GM18519 (cell line): ENCODE results near the gene SMOC2.

ENCODE experiments used
- ATAC-seq: cut with Tn5 transposase; IDR thresholded peaks from one replicate; pipeline ENCODE4 v1.9.1; 2021; ENCODE audit warnings: mild to moderate bottlenecking, moderate library complexity; ENCODE audit not compliant: unreplicated experiment, low FRiP score

The SMOC2 gene

DNA sequence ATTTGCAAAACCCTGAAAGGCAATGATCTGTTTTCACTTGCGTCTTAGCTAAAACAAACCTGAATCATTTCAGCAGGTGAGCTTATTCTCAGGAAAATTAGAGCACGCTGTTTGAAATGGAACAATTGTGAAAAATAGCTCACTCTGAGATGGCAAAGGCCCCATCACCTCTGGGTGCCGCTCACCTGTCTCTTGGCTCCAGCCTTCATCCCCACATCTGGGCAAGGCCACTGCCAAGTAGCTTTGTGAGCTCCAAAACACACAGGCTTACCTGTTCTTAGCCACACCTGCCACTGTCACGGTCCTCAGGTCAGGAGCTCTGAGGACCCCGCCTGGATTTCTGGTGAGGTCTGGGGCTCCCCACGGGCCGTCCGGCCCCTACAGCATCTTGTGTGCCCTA, 66.7 kb downstream of the SMOC2 start:
- ATAC-seq = no peak

GRCh38 chr6:168508903-168509302, 67.9 kb downstream of the SMOC2 start:
- no peak for ATAC-seq

DNA sequence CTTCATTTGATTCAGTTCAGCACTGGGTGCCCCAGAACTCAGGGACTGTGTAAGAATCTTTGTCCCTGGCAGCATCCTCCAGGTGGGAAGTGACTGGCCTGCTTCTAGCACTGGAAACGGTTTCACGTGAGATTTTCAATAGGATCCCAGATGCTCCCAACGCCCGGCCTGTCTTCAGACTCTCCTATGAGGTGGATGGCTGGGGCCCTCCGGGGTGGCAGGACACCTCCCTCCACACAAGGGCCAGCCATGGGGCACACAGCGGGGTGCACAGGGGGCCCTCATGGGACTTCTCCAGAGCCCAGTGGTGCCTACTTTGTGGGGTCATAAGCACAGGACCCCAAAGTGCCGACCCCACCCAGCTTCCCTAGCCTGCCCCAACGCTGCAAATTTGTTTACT, 72.8 kb downstream of the SMOC2 start:
- no peak for ATAC-seq

- no peak for ATAC-seq
Observed at GRCh38 chr6:168514216-168514615, 73.2 kb downstream of the SMOC2 start.

- no peak for ATAC-seq
Observed at GRCh38 chr6:168515376-168515775, 74.4 kb downstream of the SMOC2 start.

DNA sequence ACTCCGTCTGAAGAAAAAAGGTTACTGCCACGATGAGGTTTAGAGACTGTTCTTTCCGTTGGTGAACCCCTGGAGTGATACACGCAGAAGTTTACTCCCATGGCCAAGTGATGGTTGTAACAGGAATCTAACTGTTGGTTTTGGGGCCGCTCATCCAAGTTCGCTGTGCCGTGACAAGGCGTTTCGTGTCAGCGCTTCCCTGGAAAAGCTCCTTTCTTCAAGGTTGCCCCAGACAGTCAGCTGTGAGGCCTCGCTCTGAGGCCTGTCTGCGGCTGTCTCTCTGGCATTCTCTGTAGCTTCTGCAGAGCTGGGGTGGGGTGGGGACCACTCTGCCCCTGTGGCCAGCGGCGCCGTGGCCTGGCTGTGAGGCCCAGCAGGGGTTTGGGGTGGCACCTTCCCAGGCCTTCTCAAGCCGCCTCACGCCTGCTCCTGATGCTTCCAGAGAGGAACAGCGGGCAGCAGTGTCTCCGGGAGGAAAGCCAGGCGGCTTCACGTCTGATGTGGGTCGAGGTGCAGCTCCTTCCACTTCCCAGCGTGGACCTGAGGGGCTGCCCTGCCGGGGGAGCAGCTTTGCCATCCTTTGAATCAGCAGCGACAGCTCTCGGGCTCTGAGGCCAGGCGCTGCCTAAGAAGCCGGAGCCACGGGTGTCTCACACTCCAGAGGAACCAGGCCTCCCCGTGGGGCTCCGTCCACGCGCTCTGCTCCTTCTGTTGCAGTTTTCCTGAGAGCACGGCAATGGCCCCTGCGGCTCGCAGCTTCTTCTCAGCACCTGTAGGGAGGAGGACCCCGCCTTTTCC, 76.2 kb downstream of the SMOC2 start:
- no peak for ATAC-seq

DNA sequence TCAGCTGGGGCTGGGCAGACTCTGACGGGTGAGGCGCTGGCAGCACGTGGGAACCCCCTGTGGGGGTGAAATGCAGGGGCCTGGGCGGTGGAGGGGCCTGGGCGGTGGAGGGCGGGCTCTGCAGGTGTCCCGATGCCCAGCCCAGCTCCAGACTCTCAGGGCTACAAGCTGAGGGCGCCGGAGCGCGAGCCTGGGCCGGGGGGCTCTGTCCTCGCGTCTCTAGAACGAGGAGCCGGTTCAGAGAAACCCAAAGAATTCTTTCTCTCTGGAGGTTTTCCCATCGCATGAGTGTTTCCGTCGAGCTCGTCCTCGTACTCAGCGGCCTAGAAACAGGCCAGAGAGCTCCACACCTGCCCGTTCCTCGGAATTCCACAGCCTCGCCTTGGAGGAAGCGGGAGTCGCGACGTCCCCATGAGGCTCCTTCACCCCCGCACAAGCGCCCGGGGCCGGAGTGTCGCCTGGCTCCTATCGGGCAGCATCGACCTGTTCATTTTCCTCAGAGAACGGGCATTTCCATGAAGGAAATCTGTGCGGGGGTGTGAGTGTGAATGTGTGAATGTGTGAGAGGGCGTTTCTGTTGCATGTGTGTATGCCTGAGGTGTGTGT, 76.9 kb downstream of the SMOC2 start:
- no peak for ATAC-seq

DNA sequence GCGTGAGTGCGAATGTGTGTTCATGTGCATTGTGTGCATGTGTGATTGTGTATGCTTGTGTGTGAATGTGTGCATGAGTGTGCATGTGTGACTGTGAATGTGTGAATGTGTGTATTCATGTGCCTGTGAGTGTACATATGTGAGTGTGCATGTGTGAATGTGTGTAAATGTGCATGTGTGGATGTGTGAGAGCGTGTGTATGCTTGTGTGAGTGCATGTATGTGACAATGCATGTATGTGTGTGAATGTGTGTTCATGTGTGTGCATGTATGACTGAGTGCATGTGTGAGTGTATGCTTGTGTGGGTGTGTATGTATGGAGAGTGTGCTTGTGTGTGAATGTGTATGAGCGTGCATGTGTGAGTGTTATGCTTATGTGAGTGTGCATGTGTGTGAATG, 77.4 kb downstream of the SMOC2 start:
- ATAC-seq = no peak

- no peak for ATAC-seq
Observed at GRCh38 chr6:168518867-168519266, 77.9 kb downstream of the SMOC2 start.

DNA sequence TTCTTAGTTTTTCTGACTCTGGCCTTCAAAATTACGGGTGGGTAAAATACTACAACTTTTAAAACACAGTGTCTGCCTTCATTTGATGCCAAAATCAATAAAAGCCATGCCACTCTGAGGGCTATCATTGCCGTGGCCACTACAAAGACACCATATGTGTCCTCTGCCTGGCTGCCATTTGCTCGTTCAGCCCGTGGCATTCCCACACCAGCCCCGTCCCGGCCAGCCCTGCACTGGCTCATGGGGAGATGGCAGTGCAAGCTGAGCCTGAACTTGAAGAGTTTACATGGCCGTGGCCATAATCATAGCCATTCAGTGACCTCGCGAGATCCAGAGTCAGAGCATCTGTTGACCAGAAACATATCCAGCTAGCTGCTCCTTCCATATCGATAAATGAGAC, 79.2 kb downstream of the SMOC2 start:
- ATAC-seq = no peak

- ATAC-seq = no peak
Observed at GRCh38 chr6:168524571-168525001, 83.6 kb downstream of the SMOC2 start.

DNA sequence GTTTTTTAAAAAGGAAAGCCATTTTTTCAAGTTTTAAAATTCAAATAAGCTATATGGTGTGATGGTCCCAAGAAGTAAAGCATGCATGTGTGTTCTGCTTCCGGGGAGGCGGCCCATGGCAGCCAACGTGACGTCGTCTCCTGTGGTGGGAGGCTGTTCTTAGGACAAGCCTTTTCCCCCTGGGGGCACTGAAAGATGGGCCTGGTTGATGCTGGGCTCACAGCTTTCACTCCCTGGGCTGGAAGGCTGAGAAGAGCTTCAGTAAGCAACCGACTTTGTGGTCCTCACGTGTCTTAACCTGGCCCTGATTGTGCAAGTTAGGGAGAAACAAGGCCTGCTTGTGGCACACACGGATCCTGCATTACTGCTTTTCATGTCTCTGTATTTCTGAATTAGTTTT, 84.1 kb downstream of the SMOC2 start:
- no peak for ATAC-seq

DNA sequence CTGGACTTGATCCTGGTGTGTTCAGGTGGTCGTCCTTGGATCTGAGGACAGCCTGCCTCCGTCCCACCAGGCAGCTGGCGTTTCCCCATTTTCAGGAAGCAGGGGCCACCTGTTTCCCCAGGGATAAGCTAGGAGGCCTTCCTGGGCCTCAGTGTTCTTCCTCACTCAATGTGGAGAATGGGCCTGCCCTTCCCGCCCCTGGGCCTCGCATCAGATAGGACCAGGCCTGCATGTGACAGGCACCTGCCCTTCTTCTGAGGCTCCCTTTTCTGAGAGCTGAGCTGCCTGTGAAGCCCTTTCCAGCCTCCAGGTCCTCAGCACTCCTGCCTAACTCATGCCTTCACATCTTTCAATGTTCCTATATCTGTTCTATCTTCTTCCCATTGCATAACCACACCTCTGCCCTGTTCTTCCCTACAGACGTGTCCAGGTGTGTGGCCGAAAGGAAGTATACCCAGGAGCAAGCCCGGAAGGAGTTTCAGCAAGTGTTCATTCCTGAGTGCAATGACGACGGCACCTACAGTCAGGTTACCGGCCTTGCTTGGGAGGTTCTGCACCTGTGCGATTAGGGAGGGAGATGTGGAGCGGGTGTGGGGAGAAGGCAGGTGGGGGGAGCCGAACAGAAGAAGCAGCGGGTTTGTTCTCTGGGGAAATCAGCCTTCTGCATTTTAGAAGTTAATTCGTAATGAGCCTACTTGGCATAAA, 85.1 kb downstream of the SMOC2 start:
- no peak for ATAC-seq

GRCh38 chr6:168526841-168527281, 85.9 kb downstream of the SMOC2 start:
- no peak for ATAC-seq

DNA sequence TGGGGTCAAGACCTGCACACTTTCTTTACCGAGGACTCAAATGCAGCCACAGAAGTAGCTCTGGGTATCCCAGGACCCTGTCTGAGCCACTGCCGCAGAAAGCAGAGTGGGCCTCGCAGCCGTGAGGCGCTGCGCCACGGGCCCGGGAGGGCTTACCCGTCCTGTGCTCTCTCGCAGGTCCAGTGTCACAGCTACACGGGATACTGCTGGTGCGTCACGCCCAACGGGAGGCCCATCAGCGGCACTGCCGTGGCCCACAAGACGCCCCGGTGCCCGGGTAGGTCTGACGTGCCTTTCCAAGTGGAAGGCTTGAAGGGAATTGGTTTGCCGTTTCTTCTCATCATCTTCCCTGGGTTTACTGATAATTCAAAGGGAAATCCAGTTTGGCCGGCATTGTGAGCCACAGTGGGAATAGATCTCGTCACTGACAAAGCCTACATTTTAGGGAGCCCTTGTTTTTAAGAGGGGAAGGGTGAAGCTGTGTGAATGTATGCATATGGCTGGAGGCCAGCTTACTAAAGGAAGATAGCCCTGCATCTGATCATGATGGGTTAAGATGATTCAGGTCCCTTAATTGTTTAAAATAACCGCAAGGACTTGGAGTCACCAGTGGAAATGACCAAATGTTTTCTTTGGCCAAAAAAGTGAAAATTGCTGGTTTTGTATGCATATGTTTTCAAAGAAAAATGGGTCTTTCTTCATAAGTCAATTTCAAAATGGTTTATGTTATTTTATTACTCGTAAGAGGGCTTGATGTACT, 86.6 kb downstream of the SMOC2 start:
- no peak for ATAC-seq

- ATAC-seq = no peak
Observed at GRCh38 chr6:168528474-168529095, 87.6 kb downstream of the SMOC2 start.

- ATAC-seq = no peak
Observed at GRCh38 chr6:168529214-168529613, 88.2 kb downstream of the SMOC2 start.

DNA sequence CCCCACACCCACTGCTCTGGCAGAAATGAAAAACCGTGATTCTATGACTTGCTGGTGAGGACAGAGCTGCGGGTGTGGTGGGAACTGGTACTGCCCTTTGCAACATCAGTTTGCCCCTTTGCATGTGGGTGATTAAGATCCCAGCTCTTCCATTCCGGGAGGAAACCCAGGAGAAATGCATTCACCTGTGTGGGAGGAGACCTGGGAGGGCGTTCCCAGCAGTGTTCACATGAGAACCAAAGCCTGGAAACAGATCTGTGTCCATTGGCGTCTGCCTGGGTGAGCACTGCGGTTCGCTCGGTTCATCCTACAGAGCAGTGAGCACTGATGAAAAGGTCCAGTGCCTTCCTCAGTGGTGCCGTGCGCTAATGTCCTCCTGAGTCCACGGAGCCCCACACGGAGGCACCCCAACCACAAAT, 89.7 kb downstream of the SMOC2 start:
- ATAC-seq = no peak

- ATAC-seq = no peak
Observed at GRCh38 chr6:168532070-168532469, 91.1 kb downstream of the SMOC2 start.

GRCh38 chr6:168533414-168533813, 92.4 kb downstream of the SMOC2 start:
- ATAC-seq = no peak
